Measurements from ENCODE around the gene CHKB.
A peak's percentile ranks its signal among the peaks of the same experiment; 100 is the strongest.

CHKB gene

DNA sequence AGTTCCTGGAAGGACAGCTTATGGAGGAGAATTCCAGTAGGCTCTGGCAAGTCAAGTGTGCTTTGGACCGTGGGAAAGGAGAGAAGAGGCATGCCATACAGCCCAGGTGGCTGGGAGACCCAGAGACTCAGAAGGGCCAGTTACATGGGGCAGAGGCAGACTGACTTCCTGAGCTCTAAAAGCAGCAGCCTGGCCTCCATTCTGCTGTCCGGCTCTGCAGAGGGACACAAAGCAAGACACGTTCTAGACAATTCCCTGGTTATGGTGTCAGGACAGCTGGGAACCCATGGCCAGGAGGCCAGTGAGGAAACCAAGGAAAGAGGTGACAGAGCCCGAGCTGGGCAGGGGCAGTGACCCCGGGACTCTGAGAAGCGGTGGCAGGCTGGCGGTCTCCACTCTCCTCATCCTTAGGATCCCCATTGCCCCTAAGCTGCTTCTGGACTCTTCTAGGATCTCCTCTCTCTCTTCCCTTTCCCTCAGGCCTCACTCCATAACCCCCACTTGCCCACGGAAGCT is 7.2 kb downstream of the CHKB start:
- H3K36me3 Mint-ChIP-seq = no peaks in the 10 kb centered on the region
- no peaks in the 10 kb centered on the region for H3K9me3 Mint-ChIP-seq (ENCODE audit: low read depth)
- H3K27ac Mint-ChIP-seq = no peak overlapping the region
- no peak overlapping the region for H3K4me3 Mint-ChIP-seq
- H3K27me3 Mint-ChIP-seq = no peaks in the 10 kb centered on the region
- peaks cover 12% of the 10 kb centered on the region for H3K4me1 Mint-ChIP-seq (ENCODE audit: low read depth)

DNA sequence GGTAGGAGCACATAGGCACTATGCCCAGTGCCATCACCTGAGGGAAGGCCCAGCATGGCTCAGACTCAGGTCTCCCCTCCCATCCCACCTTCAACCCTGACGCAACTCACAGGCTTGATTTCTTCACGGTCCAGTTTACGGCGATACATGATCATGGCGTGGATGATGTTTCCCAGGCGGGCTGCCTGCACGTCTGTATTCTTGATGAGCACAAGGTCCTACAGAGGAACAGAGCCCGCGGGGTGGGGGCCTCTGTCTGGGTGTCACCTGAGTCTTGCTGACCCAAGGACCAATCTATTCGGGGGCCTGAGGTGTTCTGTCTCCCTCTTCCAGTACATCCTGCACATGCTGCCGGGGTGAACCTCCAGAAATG is 8.3 kb downstream of the CHKB start:
- Mint-ChIP-seq H3K36me3 (no peaks in the 10 kb centered on the region), H3K27ac (no peak overlapping the region), H3K4me1 (ENCODE audit: low read depth) (peaks cover 6% of the 10 kb centered on the region), H3K27me3 (no peaks in the 10 kb centered on the region), H3K9me3 (ENCODE audit: low read depth) (no peaks in the 10 kb centered on the region), H3K4me3 (no peak overlapping the region)

GRCh38 chr22:50573491-50574382 is 8.9 kb downstream of the CHKB start:
- Mint-ChIP-seq H3K36me3 (no peaks in the 10 kb centered on the region), H3K9me3 (ENCODE audit: low read depth) (no peaks in the 10 kb centered on the region), H3K27me3 (no peaks in the 10 kb centered on the region)

DNA sequence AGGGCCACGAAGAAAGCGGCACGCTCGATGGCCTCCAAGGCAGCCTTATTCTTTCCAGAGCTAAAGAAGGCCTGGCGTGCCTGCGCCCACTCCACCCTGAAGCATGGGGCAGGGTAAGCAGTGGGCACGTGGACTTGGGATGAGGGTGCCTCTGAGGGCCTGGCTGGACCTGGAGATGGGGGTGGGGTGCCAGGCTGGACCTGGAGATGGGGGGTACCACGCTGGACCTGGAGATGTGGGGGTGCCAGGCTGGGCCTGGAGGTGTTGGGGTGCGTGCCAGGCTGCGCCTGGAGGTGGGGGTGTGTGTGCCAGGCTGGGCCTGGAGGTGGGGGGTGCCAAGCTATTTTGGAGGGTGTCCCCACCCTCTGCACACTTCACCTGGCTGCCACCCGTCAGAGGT is 9.7 kb downstream of the CHKB start:
- no peak overlapping the region for H3K4me3 Mint-ChIP-seq
- H3K4me1 Mint-ChIP-seq (ENCODE audit: low read depth) = peaks cover 6% of the 10 kb centered on the region
- H3K27ac Mint-ChIP-seq = no peak overlapping the region
- no peaks in the 10 kb centered on the region for H3K27me3 Mint-ChIP-seq
- no peaks in the 10 kb centered on the region for H3K9me3 Mint-ChIP-seq (ENCODE audit: low read depth)
- H3K36me3 Mint-ChIP-seq = no peaks in the 10 kb centered on the region

More at GRCh38 chr22:50573491-50574382, 8.9 kb downstream of the CHKB start:
- no peak overlapping the region for H3K27ac Mint-ChIP-seq
- no peak overlapping the region for H3K4me3 Mint-ChIP-seq
- H3K4me1 Mint-ChIP-seq (ENCODE audit: low read depth) = peaks cover 6% of the 10 kb centered on the region

DNA sequence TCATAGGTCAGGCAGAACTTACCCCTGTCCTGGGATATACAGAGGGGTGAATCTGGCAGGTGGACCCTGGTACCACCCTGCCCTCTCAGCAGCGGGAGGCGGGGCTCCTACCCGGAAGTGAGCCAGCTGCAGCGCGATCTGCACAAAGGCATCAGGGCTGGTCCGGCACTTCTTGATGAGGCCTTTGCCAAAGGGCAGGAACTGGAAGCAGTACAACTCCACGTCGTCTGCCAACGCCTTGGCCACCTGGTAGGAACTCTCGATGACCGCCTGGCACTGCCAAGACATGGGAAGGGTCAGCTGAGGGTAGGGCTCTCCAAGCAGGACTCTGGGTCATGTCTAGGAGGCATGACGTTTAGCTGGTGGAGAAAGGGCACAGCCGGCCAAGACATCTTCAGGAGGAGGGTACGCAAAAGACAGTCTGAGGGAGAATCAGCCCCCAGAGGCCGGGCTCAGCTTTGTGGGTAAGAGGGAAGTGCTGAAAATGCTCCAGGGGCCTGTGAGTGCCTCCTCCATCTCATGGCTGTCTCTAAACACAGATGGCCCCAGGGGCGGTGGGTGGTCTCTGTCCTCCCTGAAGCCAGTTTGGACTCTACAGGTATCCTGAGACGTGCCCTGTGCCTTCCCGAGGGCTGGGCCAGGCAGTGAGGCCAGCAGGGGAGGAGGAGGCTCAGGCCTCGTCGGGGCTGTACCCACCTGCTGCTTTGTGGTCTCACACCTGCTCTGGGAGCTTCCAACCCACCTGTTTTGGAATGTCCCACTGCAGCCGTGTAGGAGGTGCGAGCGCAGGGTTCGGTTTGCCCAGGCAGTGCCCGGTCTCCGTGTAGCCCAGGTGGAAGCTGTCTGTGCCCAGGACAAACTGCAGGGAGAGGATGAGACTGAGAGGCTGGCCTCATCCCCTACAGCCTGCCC is 11.1 kb downstream of the CHKB start:
- Mint-ChIP-seq H3K36me3 (no peaks in the 10 kb centered on the region), H3K9me3 (ENCODE audit: low read depth) (no peaks in the 10 kb centered on the region), H3K4me3 (no peak overlapping the region), H3K27me3 (no peaks in the 10 kb centered on the region), H3K27ac (no peak overlapping the region), H3K4me1 (ENCODE audit: low read depth) (no peaks in the 10 kb centered on the region)

GRCh38 chr22:50570861-50571260 is 11.8 kb downstream of the CHKB start:
- H3K36me3 Mint-ChIP-seq = no peaks in the 10 kb centered on the region
- H3K27ac Mint-ChIP-seq = no peak overlapping the region
- H3K4me3 Mint-ChIP-seq = no peak overlapping the region
- no peaks in the 10 kb centered on the region for H3K4me1 Mint-ChIP-seq (ENCODE audit: low read depth)
- H3K9me3 Mint-ChIP-seq (ENCODE audit: low read depth) = no peaks in the 10 kb centered on the region
- no peaks in the 10 kb centered on the region for H3K27me3 Mint-ChIP-seq

DNA sequence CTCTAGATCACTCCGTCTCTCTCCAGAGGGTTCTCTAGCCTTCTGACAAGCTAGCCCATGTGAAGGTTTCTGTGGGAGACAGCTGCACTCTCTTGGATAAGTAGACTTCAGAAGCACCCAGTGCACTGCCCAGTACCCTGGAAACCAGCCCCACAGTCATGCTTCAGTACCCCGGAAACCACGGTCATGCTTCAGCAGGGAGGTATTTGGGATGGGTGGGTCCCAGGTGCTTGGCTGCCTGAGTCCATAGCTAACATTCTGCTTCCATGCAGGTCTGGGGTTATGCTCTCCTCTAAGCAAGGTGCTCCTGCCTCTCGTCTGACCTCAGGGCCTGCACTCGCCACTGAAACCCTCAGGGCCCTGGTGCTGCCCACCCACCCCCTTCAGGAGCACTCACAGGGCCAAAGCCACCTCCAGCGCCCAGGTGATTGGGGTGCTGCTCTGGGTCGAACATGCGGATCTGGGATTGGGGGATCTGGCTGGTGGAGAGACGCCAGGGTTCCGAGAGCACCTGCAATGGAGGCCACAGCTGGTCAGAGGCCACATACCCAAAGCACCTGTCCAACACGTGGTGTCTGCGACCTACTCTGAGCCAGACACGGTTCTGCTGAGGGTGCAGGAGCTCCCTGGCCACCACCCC is 12.6 kb downstream of the CHKB start:
- Mint-ChIP-seq H3K36me3 (no peaks in the 10 kb centered on the region), H3K9me3 (ENCODE audit: low read depth) (no peaks in the 10 kb centered on the region), H3K4me1 (ENCODE audit: low read depth) (no peaks in the 10 kb centered on the region), H3K27ac (no peak overlapping the region), H3K4me3 (no peak overlapping the region), H3K27me3 (no peaks in the 10 kb centered on the region)

GRCh38 chr22:50569041-50569459 is 13.6 kb downstream of the CHKB start:
- no peaks in the 10 kb centered on the region for H3K4me1 Mint-ChIP-seq (ENCODE audit: low read depth)
- no peaks in the 10 kb centered on the region for H3K27me3 Mint-ChIP-seq
- H3K27ac Mint-ChIP-seq = no peak overlapping the region
- no peaks in the 10 kb centered on the region for H3K36me3 Mint-ChIP-seq
- no peaks in the 10 kb centered on the region for H3K9me3 Mint-ChIP-seq (ENCODE audit: low read depth)
- H3K4me3 Mint-ChIP-seq = no peak overlapping the region

- Mint-ChIP-seq H3K9me3 (ENCODE audit: low read depth) (no peaks in the 10 kb centered on the region), H3K36me3 (no peaks in the 10 kb centered on the region), H3K4me1 (ENCODE audit: low read depth) (peaks cover 1% of the 10 kb centered on the region), H3K27ac (no peak overlapping the region), H3K27me3 (no peaks in the 10 kb centered on the region), H3K4me3 (no peak overlapping the region)
Measured at GRCh38 chr22:50568626-50569025, 14.0 kb downstream of the CHKB start.

- H3K4me1 Mint-ChIP-seq (ENCODE audit: low read depth) = peaks cover 7% of the 10 kb centered on the region
- no peaks in the 10 kb centered on the region for H3K27me3 Mint-ChIP-seq
- H3K27ac Mint-ChIP-seq = no peak overlapping the region
- H3K9me3 Mint-ChIP-seq (ENCODE audit: low read depth) = no peaks in the 10 kb centered on the region
- no peaks in the 10 kb centered on the region for H3K36me3 Mint-ChIP-seq
- H3K4me3 Mint-ChIP-seq = no peak overlapping the region
Measured at GRCh38 chr22:50567721-50568252, 14.9 kb downstream of the CHKB start.

DNA sequence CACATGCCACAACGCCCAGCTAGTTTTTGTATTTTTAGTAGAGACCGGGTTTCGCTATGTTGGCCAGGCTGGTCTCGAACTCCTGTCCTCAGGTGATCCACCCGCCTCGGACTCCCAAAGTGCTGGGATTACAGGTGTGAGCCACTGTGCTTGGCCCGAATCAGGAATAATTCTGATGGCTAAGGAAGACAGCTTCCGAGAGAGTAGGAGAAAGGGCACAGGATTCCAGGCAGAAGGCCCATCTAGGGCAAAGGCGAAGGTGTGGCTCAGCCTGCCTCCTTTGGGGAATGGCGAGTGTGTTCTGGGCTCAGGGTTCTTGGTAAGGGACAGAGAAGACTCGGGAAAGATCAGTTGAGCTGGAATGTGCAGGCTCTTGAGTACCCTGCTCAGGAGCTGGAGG is 18.4 kb downstream of the CHKB start:
- no peaks in the 10 kb centered on the region for H3K27me3 Mint-ChIP-seq

DNA sequence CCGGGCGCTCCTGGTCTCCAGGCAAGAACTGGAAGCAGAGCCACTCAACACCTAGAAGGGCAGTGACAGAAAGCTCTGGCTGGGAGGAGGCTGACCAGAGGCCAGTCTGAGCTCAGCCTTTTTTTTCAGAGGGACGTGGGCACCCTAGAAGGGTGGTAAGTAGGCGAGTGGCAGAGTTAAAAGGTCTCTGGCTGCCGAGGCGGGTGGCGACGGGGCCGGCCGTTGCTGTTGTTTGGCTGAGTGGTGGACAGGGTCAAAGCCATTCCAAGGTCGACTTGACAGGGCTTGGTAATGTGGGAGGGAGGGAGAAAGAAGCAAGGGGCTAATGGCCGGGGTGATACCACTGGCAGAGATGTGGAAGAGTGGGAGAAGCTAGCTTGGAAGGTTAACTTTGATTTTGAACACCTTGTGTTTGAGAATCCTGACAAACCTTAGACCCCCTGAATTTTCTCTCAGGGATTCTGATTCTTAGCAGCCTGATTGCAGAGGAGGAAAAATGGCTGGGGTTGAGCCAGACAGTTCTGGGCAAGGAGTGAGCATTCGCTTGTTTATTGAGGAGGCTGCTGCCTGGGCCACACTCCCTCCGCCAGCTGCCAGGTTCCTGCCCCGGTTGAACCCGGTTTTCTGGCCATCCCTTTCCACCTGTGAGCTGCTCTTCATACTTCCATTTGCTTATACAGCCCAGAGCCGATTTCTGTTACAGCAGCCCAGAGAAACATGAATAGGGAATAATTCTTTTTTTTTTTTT is 19.1 kb downstream of the CHKB start:
- H3K4me1 Mint-ChIP-seq (ENCODE audit: low read depth) = peaks cover 13% of the 10 kb centered on the region
- H3K9me3 Mint-ChIP-seq (ENCODE audit: low read depth) = no peaks in the 10 kb centered on the region
- peak overlapping the region; percentile 94 for H3K4me3 Mint-ChIP-seq
- peak overlapping the region; percentile 77 for H3K27ac Mint-ChIP-seq
- H3K36me3 Mint-ChIP-seq = no peaks in the 10 kb centered on the region
- H3K27me3 Mint-ChIP-seq = no peaks in the 10 kb centered on the region

More for the DNA sequence above, 18.4 kb downstream of the CHKB start:
- Mint-ChIP-seq H3K27ac (no peak overlapping the region), H3K4me3 (no peak overlapping the region), H3K9me3 (ENCODE audit: low read depth) (no peaks in the 10 kb centered on the region), H3K36me3 (no peaks in the 10 kb centered on the region), H3K4me1 (ENCODE audit: low read depth) (peaks cover 13% of the 10 kb centered on the region)

DNA sequence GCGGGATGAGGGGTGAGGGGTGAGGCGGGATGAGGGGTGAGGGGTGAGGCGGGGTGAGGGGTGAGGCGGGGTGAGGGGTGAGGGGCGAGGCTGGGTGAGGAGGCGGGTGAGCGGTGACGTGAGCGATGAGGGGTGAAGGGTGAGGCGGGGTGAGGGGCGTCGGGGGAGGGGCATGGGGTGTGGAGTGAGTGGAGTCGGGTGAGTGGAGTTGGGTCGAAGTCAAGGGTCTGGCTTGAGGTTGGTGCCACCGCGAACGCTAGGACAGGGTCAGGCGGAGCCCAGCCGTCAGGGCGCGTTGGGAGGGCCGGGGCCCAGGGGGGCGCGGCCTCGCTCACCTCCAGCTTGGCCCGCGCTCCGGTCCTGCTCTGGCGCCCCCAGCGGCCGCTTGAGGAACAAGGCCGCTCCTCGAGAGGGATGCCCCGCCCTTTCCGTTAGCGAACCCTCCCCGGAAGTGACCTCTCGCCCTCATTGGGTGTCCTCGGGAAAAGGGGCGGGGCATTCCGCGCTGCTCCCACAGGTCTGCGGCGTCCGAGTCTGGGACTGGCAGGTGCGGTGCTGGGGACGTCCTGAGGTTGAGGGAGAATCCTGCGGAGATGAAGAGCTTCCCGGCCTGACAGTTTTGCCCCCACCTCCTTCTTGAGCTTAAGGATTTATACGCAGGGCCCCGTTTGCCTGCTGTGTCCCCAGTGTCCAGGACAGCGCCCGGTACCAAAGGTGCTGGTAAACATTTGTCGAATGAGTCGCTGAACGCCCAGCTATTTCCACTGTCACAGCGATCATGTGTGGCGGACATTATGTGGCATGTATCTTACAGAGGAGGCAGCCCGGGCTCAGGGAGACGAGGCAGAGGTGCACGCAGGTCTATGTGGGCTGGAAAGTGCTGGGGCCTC is 19.9 kb downstream of the CHKB start, which contains the start of gene SYCE3:
SYCE3 (minus strand) TSS at position 397 of the 890 bp plus-strand sequence. CDS start 6,514 bp downstream, outside the sequence.
- no peaks in the 10 kb centered on the region for H3K9me3 Mint-ChIP-seq (ENCODE audit: low read depth)
- H3K27ac Mint-ChIP-seq = peak within 1 kb of the TSS; percentile 77
- H3K27me3 Mint-ChIP-seq = no peaks in the 10 kb centered on the region
- peaks cover 13% of the 10 kb centered on the region for H3K4me1 Mint-ChIP-seq (ENCODE audit: low read depth)
- peak within 1 kb of the TSS; percentile 94 for H3K4me3 Mint-ChIP-seq
- H3K36me3 Mint-ChIP-seq = no peaks in the 10 kb centered on the region
